B cell (primary cell): Measurements from ENCODE around the gene COA7. TPM values are rescaled to one million over a fixed set of nuclear protein-coding genes. Genes with fewer than 3 reads are reported as not detected.

Experiments
- ATAC-seq: fragments of 200-7000 bp; cut with Tn5 transposase; one replicate; pipeline ENCODE4 v1.10.0; 2021; ENCODE audit warnings: low read depth, mild to moderate bottlenecking, moderate number of reproducible peaks, moderate library complexity
- CTCF ChIA-PET: fragments of 350-600 bp; sonication (Branson Sonifier 250); formaldehyde crosslinking; loops from one replicate; lab custom pipeline; 2021; ENCODE audit warnings: antibody characterized with exemption, inconsistent platforms; lab: Charles Lee
- POLR2A ChIA-PET: fragments of 350-600 bp; sonication (Branson Sonifier 250); formaldehyde crosslinking; loops from one replicate; lab custom pipeline; 2021; ENCODE audit warnings: antibody characterized with exemption; lab: Charles Lee
- DNase-seq: peaks from one replicate; pipeline ENCODE4 v3.0.0; 2013
- H2AFZ ChIP-seq: 2 replicates; pipeline ENCODE4 v1.6.1; 2012; ENCODE audit warnings: mild to moderate bottlenecking, low read depth, low read length; ENCODE audit not compliant: insufficient read depth, poor library complexity, severe bottlenecking
- H3K27ac ChIP-seq, 2 donors: 1 replicate in 1 of 2; 2 replicates in 1 of 2; pipeline ENCODE4 v1.5.1; 2012 to 2013; ENCODE audit warnings: low read length in 2 of 2, mild to moderate bottlenecking in 2 of 2, moderate library complexity in 1 of 2
- H3K27me3 ChIP-seq, 4 experiments: fragments of 200-600 bp in 1 of 4; sonication (generic) in 1 of 4; replicated peaks in 1 of 4; 1 replicate in 2 of 4; 2 replicates in 2 of 4; pipeline versions ENCODE4 v1.6.1 to v1.7.0; 2013 to 2016; ENCODE audit warnings: low read length in 3 of 4, mild to moderate bottlenecking in 2 of 4, mixed read lengths in 1 of 4, moderate library complexity in 1 of 4; ENCODE audit not compliant: insufficient read depth in 4 of 4, control insufficient read depth in 3 of 4; ENCODE audit errors: control extremely low read depth in 1 of 4
- H3K36me3 ChIP-seq, 2 experiments: replicated peaks in 1 of 2; 1 replicate in 1 of 2; 2 replicates in 1 of 2; pipeline versions ENCODE4 v1.6.1 to v1.7.1; 2013; ENCODE audit warnings: low read length in 1 of 2; ENCODE audit not compliant: insufficient read depth in 2 of 2, control insufficient read depth in 1 of 2; ENCODE audit errors: control extremely low read depth in 1 of 2, extremely low read depth in 1 of 2
- H3K4me1 ChIP-seq, 2 donors: fragments of 200-600 bp in 1 of 2; sonication (generic) in 1 of 2; 1 replicate in 1 of 2; 2 replicates in 1 of 2; pipeline versions ENCODE4 v1.5.1 to v1.6.1; 2013 to 2017; ENCODE audit warnings: low read length in 2 of 2; ENCODE audit not compliant: control insufficient read depth in 2 of 2, insufficient read depth in 2 of 2
- H3K4me2 ChIP-seq: replicated peaks from 2 replicates; pipeline ENCODE3; 2012; ENCODE audit warnings: mild to moderate bottlenecking, low read depth, low read length; ENCODE audit not compliant: poor library complexity, severe bottlenecking
- H3K4me3 ChIP-seq, 5 experiments: fragments of 200-600 bp in 1 of 5; sonication (generic) in 1 of 5; 1 replicate in 3 of 5; 2 replicates in 2 of 5; pipeline versions ENCODE4 v1.5.1 to v1.7.0; 2011 to 2016; ENCODE audit warnings: low read length in 4 of 5, mild to moderate bottlenecking in 4 of 5, low read depth in 2 of 5, control low read depth in 1 of 5, moderate library complexity in 1 of 5; ENCODE audit not compliant: insufficient read depth in 1 of 5; ENCODE audit errors: control extremely low read depth in 1 of 5, extremely low read depth in 1 of 5
- H3K79me2 ChIP-seq: fragments of 200-600 bp; sonication (generic); one replicate; pipeline ENCODE4 v1.6.0; 2016; ENCODE audit warnings: low read length; ENCODE audit not compliant: control insufficient read depth, insufficient read depth
- H3K9ac ChIP-seq: fragments of 200-600 bp; sonication (generic); 2 replicates; pipeline ENCODE4 v1.6.1; 2017; ENCODE audit warnings: mild to moderate bottlenecking, low read length, moderate library complexity
- H3K9me3 ChIP-seq, 3 donors: one replicate each; pipeline versions ENCODE4 v1.6.1 to v1.7.1; 2013; ENCODE audit warnings: low read length in 2 of 3; ENCODE audit not compliant: control insufficient read depth in 2 of 3, insufficient read depth in 1 of 3; ENCODE audit errors: control extremely low read depth in 1 of 3
- H4K20me1 ChIP-seq: 2 replicates; pipeline ENCODE4 v1.6.0; 2012; ENCODE audit warnings: mild to moderate bottlenecking, low read length; ENCODE audit not compliant: insufficient read depth, control insufficient read depth, poor library complexity, severe bottlenecking
- H3K27ac Mint-ChIP-seq: one replicate; pipeline ENCODE4 v1.8.0; 2021; ENCODE audit warnings: mixed read lengths
- H3K27me3 Mint-ChIP-seq: one replicate; pipeline ENCODE4 v1.8.0; 2021; ENCODE audit warnings: mixed read lengths
- H3K4me1 Mint-ChIP-seq: one replicate; pipeline ENCODE4 v1.8.0; 2021; ENCODE audit warnings: mixed read lengths
- H3K4me3 Mint-ChIP-seq: one replicate; pipeline ENCODE4 v1.8.0; 2021; ENCODE audit warnings: mixed read lengths
- H3K9me3 Mint-ChIP-seq: one replicate; pipeline ENCODE4 v1.8.0; 2022; ENCODE audit warnings: mixed read lengths; ENCODE audit not compliant: insufficient read depth
- EZH2 ChIP-seq: IDR thresholded peaks from 2 replicates; pipeline ENCODE4 v1.6.1; 2012; ENCODE audit warnings: borderline replicate concordance, low read depth, mild to moderate bottlenecking, moderate library complexity, low read length; ENCODE audit not compliant: insufficient read depth, poor library complexity, severe bottlenecking
- WGBS: methylation state at CpG from one replicate; pipeline ENCODE4 v1.1.5; 2013; ENCODE audit warnings: missing lambda C conversion rate; ENCODE audit not compliant: insufficient coverage; 5-methylcytosine and 5-hydroxymethylcytosine counted together
- intact Hi-C: fragments of 100-400 bp; cut with micrococcal nuclease; formaldehyde crosslinking; loops from one replicate; pipeline ENCODE4 v1.10.0; 2022
- polyA plus RNA-seq: library from polyadenylated mRNA; depleted of rRNA; stranded (reverse); fragments of >200 nt; gene quantifications from 2 replicates; pipeline ENCODE4 v1.2.3, GENCODE V29; 2012
- total RNA-seq, 2 donors: library from RNA; stranded (reverse); fragments of 120-200 nt in 1 of 2; gene quantifications; 1 replicate in 1 of 2; 2 replicates in 1 of 2; pipeline versions ENCODE4 v1.2.3 to v1.2.4, GENCODE V29; 2013 to 2022
- TF ChIP-seq, protein P1 (sequence below): fragments of 200-600 bp; IDR thresholded peaks from one replicate; pipeline ENCODE4 v1.8.0; 2022; ENCODE audit warnings: antibody characterized with exemption, mild to moderate bottlenecking

COA7 gene
- total and polyA plus RNA-seq, 2 donors (not counting 1 experiment from before 2014, with no cell fraction given), result 1.3 to 11.3 TPM

DNA sequence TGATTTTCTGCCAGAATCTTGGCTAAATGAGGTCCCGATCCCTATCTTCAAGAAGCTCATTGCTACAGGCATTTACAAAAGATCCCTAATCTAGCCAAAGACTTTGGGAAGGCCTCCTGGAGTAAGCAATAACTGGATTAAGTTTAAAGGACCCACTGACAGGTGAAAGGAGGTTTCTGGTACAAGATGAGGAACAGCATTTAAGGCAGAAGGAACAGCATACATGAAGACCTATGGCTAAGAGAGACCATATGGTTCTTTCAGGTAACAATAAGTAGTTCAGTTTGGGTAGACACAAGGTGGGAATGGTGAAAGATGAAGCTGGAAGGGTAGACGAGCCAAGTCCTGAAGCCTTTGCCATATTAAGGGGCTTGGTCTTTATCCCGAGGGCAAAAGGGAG, 37.3 kb downstream of the COA7 start:
- intact Hi-C loops, result no loop called here
- H3K4me1 Mint-ChIP-seq, result peaks cover 30% of the 10 kb centered on the region
- H3K27ac Mint-ChIP-seq, result peak overlapping the region; percentile 47
- Histone ChIP-seq H3K9me3 (peaks cover 0 to 3% (median 0%) of the 10 kb centered on the region in 3 donors), H3K27me3 (no peaks in the 10 kb centered on the region), H3K9ac (no peak overlapping the region), H3K27ac (no peak overlapping the region), H3K4me1 (peaks cover 4 to 7% of the 10 kb centered on the region in 2 donors), H3K79me2 (no peaks in the 10 kb centered on the region), H3K36me3 (peaks cover 6 to 34% of the 10 kb centered on the region in 2 experiments), H3K4me2 (no peak overlapping the region), H3K4me3 (no peak overlapping the region), H4K20me1 (no peaks in the 10 kb centered on the region), H2AFZ (no peak overlapping the region)
- H3K27me3 Mint-ChIP-seq, result no peaks in the 10 kb centered on the region
- TF ChIP-seq EZH2, result no peak
- TF ChIP-seq, protein P1, sequence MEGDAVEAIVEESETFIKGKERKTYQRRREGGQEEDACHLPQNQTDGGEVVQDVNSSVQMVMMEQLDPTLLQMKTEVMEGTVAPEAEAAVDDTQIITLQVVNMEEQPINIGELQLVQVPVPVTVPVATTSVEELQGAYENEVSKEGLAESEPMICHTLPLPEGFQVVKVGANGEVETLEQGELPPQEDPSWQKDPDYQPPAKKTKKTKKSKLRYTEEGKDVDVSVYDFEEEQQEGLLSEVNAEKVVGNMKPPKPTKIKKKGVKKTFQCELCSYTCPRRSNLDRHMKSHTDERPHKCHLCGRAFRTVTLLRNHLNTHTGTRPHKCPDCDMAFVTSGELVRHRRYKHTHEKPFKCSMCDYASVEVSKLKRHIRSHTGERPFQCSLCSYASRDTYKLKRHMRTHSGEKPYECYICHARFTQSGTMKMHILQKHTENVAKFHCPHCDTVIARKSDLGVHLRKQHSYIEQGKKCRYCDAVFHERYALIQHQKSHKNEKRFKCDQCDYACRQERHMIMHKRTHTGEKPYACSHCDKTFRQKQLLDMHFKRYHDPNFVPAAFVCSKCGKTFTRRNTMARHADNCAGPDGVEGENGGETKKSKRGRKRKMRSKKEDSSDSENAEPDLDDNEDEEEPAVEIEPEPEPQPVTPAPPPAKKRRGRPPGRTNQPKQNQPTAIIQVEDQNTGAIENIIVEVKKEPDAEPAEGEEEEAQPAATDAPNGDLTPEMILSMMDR, result no peak
- ChIA-PET POLR2A (interaction anchor here (0.6 kb wide), 2 partner anchors 47 to 90 kb away, joined by 4 to 6 read pairs; no protein-coding TSS in a partner anchor), CTCF (interaction anchor here (2.5 kb wide), 1 partner anchor 26 kb away, joined by 7 read pairs; no protein-coding TSS in a partner anchor)
- 81% methylated on average over 2 of the region's 3 CpGs for WGBS
- H3K4me3 Mint-ChIP-seq, result no peak overlapping the region
- no peaks in the 10 kb centered on the region for H3K9me3 Mint-ChIP-seq
- ATAC-seq, result no peak
- no peak for DNase-seq

DNA sequence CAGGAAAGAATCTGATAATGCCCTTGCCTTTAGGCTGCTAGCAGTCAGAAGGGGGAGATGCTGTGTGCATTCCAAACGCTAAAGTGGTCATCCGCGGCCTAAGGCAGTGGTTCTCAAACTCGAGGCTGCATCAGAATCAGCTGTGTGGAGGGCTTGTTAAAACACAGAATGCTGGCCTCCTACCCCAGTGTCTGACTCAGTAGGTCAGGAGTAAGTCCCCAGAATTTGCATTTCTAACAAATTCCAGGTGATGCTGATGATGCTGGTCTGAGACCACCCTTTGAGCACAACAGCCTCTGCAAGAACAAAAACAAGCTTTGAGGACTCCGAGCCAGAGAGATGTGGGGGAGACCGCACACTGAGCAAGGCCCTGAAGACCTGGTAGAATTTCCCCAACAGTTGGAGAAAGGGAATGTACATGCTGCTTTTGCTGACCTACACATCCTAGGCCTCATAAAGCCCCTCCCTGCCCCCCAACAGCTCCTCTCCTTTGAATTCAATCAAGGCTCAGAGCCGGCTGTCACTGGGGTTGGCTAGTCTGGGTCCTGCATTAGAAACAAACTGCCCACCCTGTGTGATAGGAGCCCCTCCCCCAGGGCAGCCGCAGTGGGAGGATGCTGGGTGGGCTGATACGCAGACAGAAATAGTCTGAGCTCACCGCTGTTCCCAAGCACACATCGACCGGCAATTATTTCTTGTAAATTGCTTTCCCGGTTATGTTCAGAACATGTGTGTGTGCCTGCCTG, 38.1 kb downstream of the COA7 start:
- no peak overlapping the region for H3K4me3 ChIP-seq
- H3K27ac Mint-ChIP-seq, result peak overlapping the region; percentile 86
- no peaks in the 10 kb centered on the region for H3K4me1 ChIP-seq
- H3K9me3 Mint-ChIP-seq, result no peaks in the 10 kb centered on the region
- H3K4me2 ChIP-seq, result no peak overlapping the region
- 84% methylated on average over 10 of the region's 13 CpGs for WGBS
- DNase-seq, result no peak
- H3K79me2 ChIP-seq, result no peaks in the 10 kb centered on the region
- H3K27me3 ChIP-seq, result no peaks in the 10 kb centered on the region
- intact Hi-C loops, result loop anchor here (1.0 kb wide), 1 partner anchor 23 kb away; no protein-coding TSS in a partner anchor
- H3K4me1 Mint-ChIP-seq, result peaks cover 28% of the 10 kb centered on the region
- TF ChIP-seq EZH2, result no peak
- TF ChIP-seq, protein P1, result no peak
- no peak overlapping the region for H3K27ac ChIP-seq
- no peaks in the 10 kb centered on the region for H4K20me1 ChIP-seq
- peaks cover 8 to 34% of the 10 kb centered on the region in 2 experiments for H3K36me3 ChIP-seq
- H3K27me3 Mint-ChIP-seq, result no peaks in the 10 kb centered on the region
- POLR2A ChIA-PET, result interaction anchor here (0.5 to 1.2 kb wide), 4 partner anchors 11 to 170 kb away, joined by 4 to 6 read pairs (median 6); no protein-coding TSS in a partner anchor
- peak overlapping the region; percentile 46 for H3K4me3 Mint-ChIP-seq
- peaks cover 0 to 3% (median 0%) of the 10 kb centered on the region in 3 donors for H3K9me3 ChIP-seq
- H3K9ac ChIP-seq, result no peak overlapping the region
- ATAC-seq, result no peak
- CTCF ChIA-PET, result interaction anchor here (1.0 to 3.3 kb wide), 3 partner anchors 8 to 25 kb away, joined by 4 to 10 read pairs (median 7); no protein-coding TSS in a partner anchor
- H2AFZ ChIP-seq, result no peak overlapping the region
